ENCODE data around the gene SH3PXD2A. TPM values are rescaled to one million over a fixed set of nuclear protein-coding genes. Genes with fewer than 3 reads are reported as not detected.
"Not testable (repeated sequence)": the region's sequence is repeated elsewhere in the genome, so short reads cannot be mapped to it uniquely, and the experiment has no call there.

SH3PXD2A gene
- total RNA-seq, 1 experiment from 2014 or later: 6.8 TPM

GRCh38 chr10:103666087-103666761, 189.2 kb downstream of the SH3PXD2A start:
- DNase-seq: peak; percentile 91
- H3K4me3 ChIP-seq (ENCODE audit: insufficient read depth, low read depth, low read length): no peak overlapping the region
- no peaks in the 10 kb centered on the region for H3K27me3 ChIP-seq (ENCODE audit: control insufficient read depth, insufficient read depth, low read length)
- no peaks in the 10 kb centered on the region for H3K36me3 ChIP-seq (replicated peaks; ENCODE audit: control insufficient read depth, insufficient read depth, low read length)

GRCh38 chr10:103665162-103665889, 190.1 kb downstream of the SH3PXD2A start:
- H3K27me3 ChIP-seq (ENCODE audit: control insufficient read depth, insufficient read depth, low read length): no peaks in the 10 kb centered on the region
- peak; percentile 59 for DNase-seq
- no peaks in the 10 kb centered on the region for H3K36me3 ChIP-seq (replicated peaks; ENCODE audit: control insufficient read depth, insufficient read depth, low read length)
- H3K4me3 ChIP-seq (ENCODE audit: insufficient read depth, low read depth, low read length): no peak overlapping the region

- Histone ChIP-seq H3K36me3 (replicated peaks; ENCODE audit: control insufficient read depth, insufficient read depth, low read length) (no peaks in the 10 kb centered on the region), H3K4me3 (ENCODE audit: insufficient read depth, low read depth, low read length) (no peak overlapping the region), H3K27me3 (ENCODE audit: control insufficient read depth, insufficient read depth, low read length) (no peaks in the 10 kb centered on the region)
- DNase-seq: no peak
Measured at GRCh38 chr10:103663802-103664201, 191.6 kb downstream of the SH3PXD2A start.

GRCh38 chr10:103663236-103663635, 192.1 kb downstream of the SH3PXD2A start:
- Histone ChIP-seq H3K27me3 (ENCODE audit: control insufficient read depth, insufficient read depth, low read length) (no peaks in the 10 kb centered on the region), H3K36me3 (replicated peaks; ENCODE audit: control insufficient read depth, insufficient read depth, low read length) (no peaks in the 10 kb centered on the region; the same call in 1 of the 2 replicates), H3K4me3 (ENCODE audit: insufficient read depth, low read depth, low read length) (no peak overlapping the region)
- no peak for DNase-seq

GRCh38 chr10:103662704-103663103, 192.7 kb downstream of the SH3PXD2A start:
- not testable (repeated sequence) for H3K4me3 ChIP-seq (ENCODE audit: insufficient read depth, low read depth, low read length); H3K27me3 ChIP-seq (ENCODE audit: control insufficient read depth, insufficient read depth, low read length); DNase-seq

GRCh38 chr10:103661198-103661950, 194.0 kb downstream of the SH3PXD2A start:
- H3K4me3 ChIP-seq (ENCODE audit: insufficient read depth, low read depth, low read length): peak overlapping the region; percentile 23; the same call in 1 of the 2 replicates
- DNase-seq: peak; percentile 96
- H3K36me3 ChIP-seq (replicated peaks; ENCODE audit: control insufficient read depth, insufficient read depth, low read length): no peaks in the 10 kb centered on the region; the same call in 1 of the 2 replicates
- no peaks in the 10 kb centered on the region for H3K27me3 ChIP-seq (ENCODE audit: control insufficient read depth, insufficient read depth, low read length)

More at GRCh38 chr10:103662704-103663103, 192.7 kb downstream of the SH3PXD2A start:
- H3K36me3 ChIP-seq (replicated peaks; ENCODE audit: control insufficient read depth, insufficient read depth, low read length): not testable (repeated sequence)

GRCh38 chr10:103660364-103661197, 194.8 kb downstream of the SH3PXD2A start:
- H3K36me3 ChIP-seq (replicated peaks; ENCODE audit: control insufficient read depth, insufficient read depth, low read length): no peaks in the 10 kb centered on the region; the same call in 1 of the 2 replicates
- H3K27me3 ChIP-seq (ENCODE audit: control insufficient read depth, insufficient read depth, low read length): no peaks in the 10 kb centered on the region
- peak; percentile 80 for DNase-seq
- H3K4me3 ChIP-seq (ENCODE audit: insufficient read depth, low read depth, low read length): peak overlapping the region; percentile 23; the same call in 1 of the 2 replicates

- H3K36me3 ChIP-seq (replicated peaks; ENCODE audit: control insufficient read depth, insufficient read depth, low read length): no peaks in the 10 kb centered on the region; the same call in 1 of the 2 replicates
- peak; percentile 85 for DNase-seq
- no peaks in the 10 kb centered on the region for H3K27me3 ChIP-seq (ENCODE audit: control insufficient read depth, insufficient read depth, low read length)
- no peak overlapping the region for H3K4me3 ChIP-seq (ENCODE audit: insufficient read depth, low read depth, low read length)
Measured at GRCh38 chr10:103659674-103660363, 195.6 kb downstream of the SH3PXD2A start.

- Histone ChIP-seq H3K4me3 (ENCODE audit: insufficient read depth, low read depth, low read length) (no peak overlapping the region), H3K36me3 (replicated peaks; ENCODE audit: control insufficient read depth, insufficient read depth, low read length) (no peaks in the 10 kb centered on the region; the same call in 1 of the 2 replicates), H3K27me3 (ENCODE audit: control insufficient read depth, insufficient read depth, low read length) (no peaks in the 10 kb centered on the region)
- no peak for DNase-seq
Measured at GRCh38 chr10:103658049-103658577, 197.3 kb downstream of the SH3PXD2A start.

GRCh38 chr10:103657061-103657591, 198.2 kb downstream of the SH3PXD2A start:
- Histone ChIP-seq H3K36me3 (replicated peaks; ENCODE audit: control insufficient read depth, insufficient read depth, low read length) (no peaks in the 10 kb centered on the region; the same call in 1 of the 2 replicates), H3K27me3 (ENCODE audit: control insufficient read depth, insufficient read depth, low read length) (no peaks in the 10 kb centered on the region), H3K4me3 (ENCODE audit: insufficient read depth, low read depth, low read length) (no peak overlapping the region)
- DNase-seq: no peak

- H3K27me3 ChIP-seq (ENCODE audit: control insufficient read depth, insufficient read depth, low read length): no peaks in the 10 kb centered on the region
- H3K4me3 ChIP-seq (ENCODE audit: insufficient read depth, low read depth, low read length): no peak overlapping the region
- H3K36me3 ChIP-seq (replicated peaks; ENCODE audit: control insufficient read depth, insufficient read depth, low read length): no peaks in the 10 kb centered on the region; the same call in 1 of the 2 replicates
Measured at GRCh38 chr10:103654925-103655324, 200.5 kb downstream of the SH3PXD2A start.

GRCh38 chr10:103653581-103654037, 201.8 kb downstream of the SH3PXD2A start:
- DNase-seq: no peak
- no peak overlapping the region for H3K4me3 ChIP-seq (ENCODE audit: insufficient read depth, low read depth, low read length)
- no peaks in the 10 kb centered on the region for H3K27me3 ChIP-seq (ENCODE audit: control insufficient read depth, insufficient read depth, low read length)
- no peaks in the 10 kb centered on the region; the same call in 1 of the 2 replicates for H3K36me3 ChIP-seq (replicated peaks; ENCODE audit: control insufficient read depth, insufficient read depth, low read length)

More at GRCh38 chr10:103654925-103655324, 200.5 kb downstream of the SH3PXD2A start:
- DNase-seq: no peak
